HG03045 (cell line): ENCODE results near the gene ACP3.
A peak's percentile ranks its signal among the peaks of the same experiment; 100 is the strongest.
"Not testable (repeated sequence)": the region's sequence is repeated elsewhere in the genome, so short reads cannot be mapped to it uniquely, and the experiment has no call there.

ENCODE experiments used
- ATAC-seq: cut with Tn5 transposase; IDR thresholded peaks from one replicate; pipeline ENCODE4 v1.9.1; 2021; ENCODE audit warnings: mild to moderate bottlenecking, moderate library complexity; ENCODE audit not compliant: unreplicated experiment

The ACP3 gene

DNA sequence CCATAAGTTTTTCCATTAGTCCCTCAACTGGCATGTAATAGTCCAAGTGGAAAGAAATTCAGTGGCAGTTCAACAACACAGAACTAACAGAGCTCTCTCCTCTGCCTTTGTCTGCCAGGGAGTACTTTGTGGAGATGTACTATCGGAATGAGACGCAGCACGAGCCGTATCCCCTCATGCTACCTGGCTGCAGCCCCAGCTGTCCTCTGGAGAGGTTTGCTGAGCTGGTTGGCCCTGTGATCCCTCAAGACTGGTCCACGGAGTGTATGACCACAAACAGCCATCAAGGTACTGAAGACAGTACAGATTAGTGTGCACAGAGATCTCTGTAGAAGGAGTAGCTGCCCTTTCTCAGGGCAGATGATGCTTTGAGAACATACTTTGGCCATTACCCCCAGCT, 39.4 kb downstream of the ACP3 start:
- no peak for ATAC-seq

- no peak for ATAC-seq
These were observed 43.5 kb downstream of the ACP3 start for GRCh38 chr3:132360717-132361116.

- ATAC-seq, result no peak
These were observed 45.1 kb downstream of the ACP3 start for GRCh38 chr3:132362329-132362728.

DNA sequence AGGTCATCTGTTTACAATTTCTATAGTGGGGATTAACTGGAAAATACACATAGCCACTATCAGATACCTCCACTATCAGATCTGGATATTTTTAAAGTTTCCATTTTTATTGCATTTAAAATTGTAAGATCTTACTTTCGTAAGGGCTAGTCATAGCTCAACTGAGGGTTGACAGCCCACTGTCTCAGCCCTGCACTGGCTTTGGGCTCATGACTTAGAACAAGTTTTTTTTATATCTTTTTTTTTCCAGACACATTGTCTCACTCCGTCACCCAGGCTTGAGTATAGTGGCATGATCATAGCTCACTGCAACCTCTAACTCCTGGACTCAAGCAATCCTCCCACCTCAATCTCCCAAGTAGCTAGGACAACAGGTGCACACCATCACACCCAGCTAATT, 51.3 kb downstream of the ACP3 start:
- no peak for ATAC-seq

GRCh38 chr3:132368962-132369361, 51.8 kb downstream of the ACP3 start:
- ATAC-seq, result no peak

DNA sequence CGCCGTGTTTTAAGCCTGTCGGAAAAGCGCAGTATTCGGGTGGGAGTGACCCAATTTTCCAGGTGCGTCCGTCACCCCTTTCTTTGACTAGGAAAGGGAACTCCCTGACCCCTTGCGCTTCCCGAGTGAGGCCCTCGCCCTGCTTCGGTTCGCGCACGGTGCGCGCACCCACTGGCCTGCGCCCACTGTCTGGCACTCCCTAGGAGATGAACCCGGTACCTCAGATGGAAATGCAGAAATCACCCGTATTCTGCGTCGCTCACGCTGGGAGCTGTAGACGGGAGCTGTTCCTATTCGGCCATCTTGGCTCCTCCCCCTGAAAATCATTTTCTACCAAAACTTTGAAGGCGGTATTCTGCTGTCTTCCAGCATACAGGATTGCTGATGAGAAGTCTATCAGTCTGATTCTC, 59.7 kb downstream of the ACP3 start:
- not testable (repeated sequence) for ATAC-seq

GRCh38 chr3:132378048-132378762, 61.0 kb downstream of the ACP3 start:
- ATAC-seq, result no peak

- no peak for ATAC-seq
These were observed 61.6 kb downstream of the ACP3 start for GRCh38 chr3:132378846-132379245.

DNA sequence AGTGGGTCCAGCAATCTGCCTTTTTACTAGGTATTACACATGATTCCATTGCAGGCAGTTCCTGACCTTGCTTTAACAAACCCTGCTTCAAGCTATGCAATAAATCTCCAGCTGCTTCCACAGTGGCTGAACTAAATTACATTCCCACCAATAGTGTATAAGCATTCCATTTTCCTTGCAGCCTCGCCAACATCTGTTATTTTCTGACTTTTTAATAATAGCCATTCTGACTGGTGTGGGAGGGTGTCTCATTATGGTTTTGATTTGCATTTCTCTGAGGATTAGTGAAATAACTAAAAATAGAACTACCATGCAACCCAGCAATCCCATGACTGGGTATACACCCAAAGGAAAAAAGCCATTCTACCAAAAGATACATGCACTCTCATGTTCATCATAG, 63.7 kb downstream of the ACP3 start:
- no peak for ATAC-seq

GRCh38 chr3:132381348-132381944, 64.2 kb downstream of the ACP3 start:
- ATAC-seq, result no peak

DNA sequence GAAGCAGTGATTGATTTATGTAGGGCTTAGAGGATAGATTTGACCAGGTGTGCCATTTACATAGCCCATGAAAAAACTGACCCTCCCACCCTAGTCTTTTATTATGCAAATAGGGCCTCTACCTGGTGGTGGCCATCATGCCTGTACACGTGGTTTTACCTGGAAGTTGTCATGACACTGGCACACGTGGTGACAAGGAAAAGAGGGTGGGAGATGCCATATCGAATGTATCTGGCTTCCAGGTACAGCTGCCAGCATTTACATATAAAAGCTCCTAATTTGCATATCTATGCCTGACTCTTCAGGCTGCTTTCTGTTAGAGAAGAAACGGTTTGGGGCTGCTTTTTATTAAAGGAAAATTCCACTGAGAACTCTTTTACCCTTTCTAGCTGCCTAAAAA, 65.1 kb downstream of the ACP3 start:
- no peak for ATAC-seq

DNA sequence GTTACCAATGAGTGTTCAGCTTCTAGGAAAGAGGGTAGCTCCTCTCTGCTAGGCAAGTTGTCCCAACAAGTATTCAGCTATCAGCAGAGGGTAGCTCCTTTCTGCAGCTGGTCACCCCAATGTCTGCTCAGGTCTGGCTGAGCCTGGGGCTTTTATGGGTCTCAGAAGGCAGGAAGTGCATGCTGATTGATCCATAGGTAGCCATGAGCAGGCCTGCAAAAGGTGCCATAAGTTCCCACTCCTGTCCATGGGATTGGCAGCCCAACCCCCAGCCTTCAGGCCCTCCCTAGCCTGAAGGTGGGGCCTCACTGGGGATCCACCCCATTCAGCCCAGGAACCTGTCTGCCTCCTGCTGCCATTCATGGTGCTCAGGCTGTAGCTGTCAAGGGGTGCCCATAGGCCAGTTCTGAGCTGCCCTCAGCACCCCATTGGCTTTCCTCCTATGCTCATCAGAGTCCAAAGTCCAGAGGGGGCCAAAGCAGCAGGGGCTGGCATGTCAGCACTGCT, 65.5 kb downstream of the ACP3 start:
- ATAC-seq, result no peak

- no peak for ATAC-seq
These were observed 69.1 kb downstream of the ACP3 start for GRCh38 chr3:132386259-132386658.

GRCh38 chr3:132392675-132393074, 75.5 kb downstream of the ACP3 start:
- not testable (repeated sequence) for ATAC-seq

- ATAC-seq, result no peak
These were observed 77.1 kb downstream of the ACP3 start for GRCh38 chr3:132394320-132394719.

- ATAC-seq, result no peak
These were observed 77.9 kb downstream of the ACP3 start for GRCh38 chr3:132395126-132395525.

- ATAC-seq, result no peak
These were observed 79.0 kb downstream of the ACP3 start for GRCh38 chr3:132396255-132396654.

DNA sequence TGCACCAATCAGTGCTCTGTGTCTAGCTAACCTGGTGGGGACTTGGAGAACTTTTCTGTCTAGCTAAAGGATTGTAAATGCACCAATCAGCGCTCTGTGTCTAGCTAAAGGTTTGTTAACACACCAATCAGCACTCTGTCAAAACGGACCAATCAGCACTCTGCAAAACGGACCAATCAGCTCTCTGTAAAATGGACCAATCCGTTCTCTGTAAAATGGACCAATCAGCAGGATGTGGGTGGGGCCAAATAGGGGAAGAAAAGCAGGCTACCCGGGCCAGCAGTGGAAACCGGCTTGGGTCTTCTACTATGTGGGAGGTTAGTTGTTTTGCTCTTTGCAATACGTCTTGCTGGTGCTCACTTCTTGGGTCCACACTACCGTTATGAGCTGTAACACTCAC, 79.6 kb downstream of the ACP3 start:
- ATAC-seq, result not testable (repeated sequence)

- peak; percentile 59 for ATAC-seq
These were observed 82.1 kb downstream of the ACP3 start for GRCh38 chr3:132399054-132399929.

DNA sequence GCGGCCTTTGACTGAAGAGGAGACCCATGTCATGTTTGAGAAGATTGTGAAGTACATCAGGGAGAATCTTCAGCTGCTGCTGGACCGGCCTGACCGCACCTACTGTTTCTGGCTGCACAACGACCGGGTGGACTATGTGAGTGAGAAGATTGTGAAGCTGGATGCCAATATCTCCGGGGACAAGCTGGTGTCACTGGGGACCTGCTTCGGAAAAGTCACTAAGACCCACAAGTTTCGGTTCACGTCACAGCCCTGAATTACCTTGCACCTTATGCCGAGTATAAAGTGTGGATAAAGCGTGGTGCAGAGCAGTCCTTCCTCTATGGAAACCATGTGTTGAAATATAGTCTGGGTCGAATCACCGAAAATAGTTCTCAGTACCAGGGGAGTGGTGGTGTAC, 84.0 kb downstream of the ACP3 start:
- ATAC-seq, result no peak

GRCh38 chr3:132404276-132404675, 87.1 kb downstream of the ACP3 start:
- no peak for ATAC-seq

DNA sequence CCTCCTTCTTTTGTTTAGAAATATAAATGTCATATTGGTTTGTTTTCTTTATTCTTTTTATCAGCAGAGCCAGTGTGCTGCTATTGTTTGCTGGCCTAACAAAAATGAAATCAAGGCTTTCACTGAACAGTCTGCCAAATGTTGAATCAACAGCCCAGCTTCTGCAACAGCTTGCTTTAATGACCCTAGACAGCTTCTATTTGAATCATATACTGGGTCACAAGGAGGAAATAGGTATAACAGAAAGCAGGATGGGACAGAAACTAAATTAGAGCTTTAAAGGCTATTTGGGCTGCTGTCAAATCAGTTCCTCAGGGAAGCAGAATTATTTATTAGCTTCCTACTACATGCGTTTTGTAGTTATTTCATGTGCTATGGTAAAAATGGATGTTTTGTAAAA, 88.0 kb downstream of the ACP3 start:
- no peak for ATAC-seq
